Vagina (tissue), 2 donors: ENCODE data around the gene ESYT2.

Experiments
- POLR2A ChIP-seq, 2 donors: fragments of 450-650 bp; IDR thresholded peaks; one replicate each; pipeline ENCODE4 v1.6.1; 2017; ENCODE audit warnings: antibody characterized with exemption in 2 of 2, mild to moderate bottlenecking in 2 of 2, moderate library complexity in 2 of 2
- POLR2AphosphoS5 ChIP-seq, 2 donors: sonication (generic); formaldehyde crosslinking; IDR thresholded peaks; one replicate each; pipeline ENCODE4 v1.9.0; 2017; ENCODE audit warnings: antibody characterized with exemption in 2 of 2, mild to moderate bottlenecking in 2 of 2, low read depth in 1 of 2; ENCODE audit not compliant: insufficient read depth in 1 of 2
- TF ChIP-seq, protein P1 (sequence below), 3 experiments: fragments of 450-650 bp in 2 of 3; fragments of 200-600 bp in 1 of 3; sonication (generic) in 1 of 3; IDR thresholded peaks; one replicate each; pipeline ENCODE4 v1.5.1; 2017 to 2019; ENCODE audit warnings: antibody characterized with exemption in 3 of 3, mild to moderate bottlenecking in 2 of 3, moderate library complexity in 2 of 3

GRCh38 chr7:158720112-158720511 lies 109.2 kb downstream of the ESYT2 start:
- TF ChIP-seq, protein P1, sequence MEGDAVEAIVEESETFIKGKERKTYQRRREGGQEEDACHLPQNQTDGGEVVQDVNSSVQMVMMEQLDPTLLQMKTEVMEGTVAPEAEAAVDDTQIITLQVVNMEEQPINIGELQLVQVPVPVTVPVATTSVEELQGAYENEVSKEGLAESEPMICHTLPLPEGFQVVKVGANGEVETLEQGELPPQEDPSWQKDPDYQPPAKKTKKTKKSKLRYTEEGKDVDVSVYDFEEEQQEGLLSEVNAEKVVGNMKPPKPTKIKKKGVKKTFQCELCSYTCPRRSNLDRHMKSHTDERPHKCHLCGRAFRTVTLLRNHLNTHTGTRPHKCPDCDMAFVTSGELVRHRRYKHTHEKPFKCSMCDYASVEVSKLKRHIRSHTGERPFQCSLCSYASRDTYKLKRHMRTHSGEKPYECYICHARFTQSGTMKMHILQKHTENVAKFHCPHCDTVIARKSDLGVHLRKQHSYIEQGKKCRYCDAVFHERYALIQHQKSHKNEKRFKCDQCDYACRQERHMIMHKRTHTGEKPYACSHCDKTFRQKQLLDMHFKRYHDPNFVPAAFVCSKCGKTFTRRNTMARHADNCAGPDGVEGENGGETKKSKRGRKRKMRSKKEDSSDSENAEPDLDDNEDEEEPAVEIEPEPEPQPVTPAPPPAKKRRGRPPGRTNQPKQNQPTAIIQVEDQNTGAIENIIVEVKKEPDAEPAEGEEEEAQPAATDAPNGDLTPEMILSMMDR (IDR thresholded peaks at IDR 0.05), result no peak
- TF ChIP-seq POLR2AphosphoS5 (IDR thresholded peaks at IDR 0.05; ENCODE audit: insufficient read depth in 1 of 2, low read depth in 1 of 2) (no peak), POLR2A (IDR thresholded peaks at IDR 0.05) (no peak)
